Activated CD4-positive, CD25-positive, alpha-beta regulatory T cell treated with anti-CD3 and anti-CD28 coated beads, Interleukin-2, amount 50 U/mL, for 24 hours (primary cell): ENCODE data around the gene TTC31.
"Not testable (repeated sequence)": the region's sequence is repeated elsewhere in the genome, so short reads cannot be mapped to it uniquely, and the experiment has no call there.

ENCODE experiments used
- ATAC-seq, 2 donors: fragments of 150-1000 bp; cut with Tn5 transposase; one replicate each; pipeline ENCODE4 v1.10.0; 2021; ENCODE audit warnings: mild to moderate bottlenecking in 1 of 2, moderate library complexity in 1 of 2

TTC31 gene

DNA sequence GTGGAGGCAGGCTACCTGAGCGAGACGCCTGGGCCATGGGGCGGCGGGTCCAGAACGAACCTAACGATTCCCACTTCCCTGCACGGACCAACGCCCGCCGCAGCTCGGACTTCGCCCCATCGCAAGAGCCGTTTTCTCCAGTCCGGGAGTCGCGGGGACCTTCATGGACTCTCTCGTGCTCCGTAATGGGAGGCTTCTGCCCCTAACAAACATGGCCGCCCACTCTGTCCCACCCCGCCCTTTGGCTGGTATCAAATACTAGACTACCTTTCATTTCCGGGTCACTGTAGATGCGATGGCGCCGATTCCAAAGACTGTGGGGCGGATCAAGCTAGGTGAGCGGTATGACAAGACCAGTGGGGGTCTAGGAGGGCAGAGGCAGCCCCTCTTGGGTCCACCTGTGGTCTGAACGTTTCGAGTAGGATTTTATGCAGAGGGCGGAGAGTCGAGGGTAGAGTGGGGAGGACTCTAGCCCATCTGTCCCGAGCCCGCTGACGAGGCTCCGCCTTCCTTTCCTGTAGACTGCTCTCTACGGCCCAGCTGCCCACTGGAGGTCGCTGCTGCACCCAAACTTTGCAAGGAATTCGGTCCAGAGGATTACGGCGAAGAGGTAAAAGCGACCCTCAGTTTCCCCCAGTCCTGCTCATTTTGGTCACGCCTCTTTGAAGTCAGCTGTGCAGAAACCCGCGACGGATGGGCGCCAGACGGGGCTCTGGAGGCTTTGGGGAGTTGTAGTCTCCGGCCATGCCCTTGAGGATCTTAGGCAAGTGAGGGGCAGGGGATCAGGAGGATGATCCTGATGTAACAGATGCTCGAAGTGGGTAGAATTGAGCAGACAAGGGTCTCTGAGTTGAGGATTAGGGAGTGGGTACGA lies at the start of gene TTC31, which contains the start of gene CCDC142:
Gene TTC31 (plus strand): TSS at position 281 of the 874 bp plus-strand sequence. CDS start 15 bp downstream, at position 296.
Gene CCDC142 (minus strand): TSS at position 198 of the 874 bp plus-strand sequence. CDS start 161 bp downstream, at position 37.
- ATAC-seq: peak; percentile 93 to 95

DNA sequence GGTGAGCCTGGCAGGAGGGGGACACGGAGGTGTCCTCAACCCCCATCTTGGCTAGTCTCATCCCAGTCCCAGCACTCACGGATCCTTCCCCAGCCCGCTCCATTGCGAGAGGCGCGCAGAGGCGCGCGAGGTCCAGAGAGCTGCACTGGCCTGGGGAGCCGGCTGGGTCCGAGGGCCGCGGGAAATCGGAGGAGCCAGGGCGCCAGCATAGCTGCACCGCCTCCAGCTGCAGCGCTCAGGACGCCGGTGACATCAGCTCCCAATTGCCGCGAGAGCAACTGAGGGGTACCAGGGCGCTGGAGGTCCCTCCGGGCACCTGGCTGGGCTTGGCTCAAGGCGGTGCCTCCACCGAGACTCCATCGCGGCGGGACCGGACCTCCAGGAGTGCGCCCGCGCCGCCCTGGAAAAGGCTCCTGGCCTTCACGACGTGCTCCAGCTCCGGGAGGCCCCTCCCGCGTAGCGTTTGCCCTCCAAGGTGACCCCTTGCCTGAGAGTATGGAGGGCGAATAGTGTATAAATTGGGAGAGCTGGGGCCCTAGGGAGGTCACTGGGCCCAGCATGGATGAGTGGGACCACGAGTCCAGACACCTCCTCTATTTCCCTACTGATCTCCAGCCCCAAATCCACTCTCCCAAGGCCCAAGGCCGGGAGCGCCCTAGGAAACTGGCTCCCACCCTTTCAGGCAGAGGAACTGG lies 46.6 kb upstream of the TTC31 start:
- no peak for ATAC-seq

DNA sequence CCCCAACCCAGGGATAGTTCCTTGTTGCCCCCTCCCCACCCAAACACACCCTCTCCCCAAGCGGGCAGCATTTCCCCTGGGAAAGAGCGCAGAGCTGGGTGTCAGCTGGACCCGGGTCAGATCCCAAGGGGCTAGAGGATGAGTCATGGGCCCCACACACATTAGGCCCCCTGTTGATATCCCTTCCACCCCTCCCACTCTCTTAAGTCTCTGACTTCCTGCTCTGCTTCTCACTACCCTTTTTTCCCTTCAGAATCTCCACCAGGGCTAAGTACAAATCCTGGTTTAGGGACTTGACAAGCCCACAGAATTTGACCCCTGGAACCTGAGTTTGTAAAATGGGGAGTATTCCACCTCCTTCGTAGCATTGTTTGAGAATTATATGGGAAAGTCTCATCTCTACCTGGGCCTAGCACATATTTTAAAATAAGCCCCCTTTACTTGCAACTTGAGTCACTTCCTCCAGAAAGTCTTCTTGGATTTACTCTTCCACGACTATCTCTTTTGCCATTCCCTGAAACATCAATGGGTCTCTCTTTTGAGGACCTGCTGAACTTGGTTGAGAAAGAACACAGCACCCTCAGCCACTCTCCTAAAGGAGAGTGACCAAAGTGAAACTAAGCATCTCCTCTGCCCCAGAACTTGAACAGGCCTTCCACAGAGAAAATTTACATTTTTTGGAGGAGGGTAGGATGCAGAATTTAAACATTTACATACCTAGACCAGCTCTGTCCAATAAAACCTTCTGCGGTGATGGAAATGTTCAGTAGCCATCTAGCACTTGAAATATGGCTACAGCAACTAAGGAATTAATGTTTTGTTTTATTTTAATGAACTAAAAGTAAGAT lies 45.8 kb upstream of the TTC31 start:
- no peak for ATAC-seq

DNA sequence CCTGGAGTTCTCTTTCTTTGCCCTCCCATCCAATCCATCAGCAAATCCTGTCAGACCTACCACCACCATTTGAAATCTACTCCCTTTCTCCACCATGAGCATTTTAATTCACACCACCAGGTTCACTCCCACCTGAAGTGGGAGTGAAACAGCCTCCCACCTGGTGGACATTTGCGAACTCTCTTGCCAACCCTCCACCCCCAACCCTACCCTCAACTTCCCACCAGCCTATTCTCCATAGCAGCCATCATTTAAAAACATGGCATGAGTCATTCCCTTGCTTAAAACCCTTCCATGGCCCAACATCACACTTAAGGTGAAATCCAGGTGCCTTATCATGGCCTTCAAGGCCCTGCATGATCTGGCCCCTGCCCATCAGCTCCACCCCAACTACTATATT lies 44.6 kb upstream of the TTC31 start:
- ATAC-seq: no peak

DNA sequence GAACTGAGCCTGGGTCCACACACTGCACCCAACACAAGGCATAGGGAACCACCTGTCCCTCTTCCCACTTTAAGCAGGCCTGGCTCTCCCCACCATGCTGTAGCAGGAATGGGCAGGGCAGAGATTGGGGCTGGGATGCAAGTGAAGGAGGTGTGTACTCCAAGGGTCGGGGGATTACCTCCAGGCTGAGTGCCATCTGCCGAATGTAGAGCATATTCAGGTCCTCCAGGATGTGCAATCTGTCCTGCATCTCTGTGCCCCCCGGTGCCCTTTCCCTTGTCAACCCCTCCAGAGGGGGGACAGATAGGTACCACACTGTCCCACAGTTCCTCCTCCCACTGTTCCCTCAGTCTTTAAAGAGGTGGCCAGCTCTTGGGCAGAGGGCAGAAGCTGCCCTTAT lies 43.5 kb upstream of the TTC31 start:
- ATAC-seq: no peak

DNA sequence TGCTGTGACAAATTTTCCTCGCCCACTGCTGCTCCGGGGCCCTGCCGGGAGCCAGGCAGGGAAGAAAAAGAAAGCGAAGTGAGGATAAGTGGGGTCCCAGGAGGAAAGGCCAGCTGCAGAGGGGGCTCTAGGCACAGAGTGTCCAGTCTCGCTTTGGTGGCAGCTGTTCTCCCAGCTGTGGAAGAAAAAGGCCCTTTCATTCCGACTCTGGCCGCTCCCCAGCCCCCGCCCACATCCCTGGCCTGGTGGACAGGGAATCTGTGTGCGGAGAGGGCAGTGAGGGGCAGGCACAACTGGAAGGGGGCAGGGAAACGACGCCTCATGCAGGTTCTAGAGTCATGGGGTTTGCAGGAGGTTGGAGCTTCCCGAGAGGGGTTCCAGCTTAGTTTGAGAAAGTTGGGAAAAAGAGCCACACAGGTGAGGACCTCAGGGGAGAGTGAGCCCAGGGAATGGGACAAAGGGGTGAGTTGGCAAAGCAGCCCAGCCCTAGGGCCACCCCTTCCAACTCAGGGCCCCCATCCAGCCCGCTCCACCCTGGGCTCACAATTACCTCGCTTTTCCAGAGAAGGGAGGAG lies 43.0 kb upstream of the TTC31 start:
- no peak for ATAC-seq

DNA sequence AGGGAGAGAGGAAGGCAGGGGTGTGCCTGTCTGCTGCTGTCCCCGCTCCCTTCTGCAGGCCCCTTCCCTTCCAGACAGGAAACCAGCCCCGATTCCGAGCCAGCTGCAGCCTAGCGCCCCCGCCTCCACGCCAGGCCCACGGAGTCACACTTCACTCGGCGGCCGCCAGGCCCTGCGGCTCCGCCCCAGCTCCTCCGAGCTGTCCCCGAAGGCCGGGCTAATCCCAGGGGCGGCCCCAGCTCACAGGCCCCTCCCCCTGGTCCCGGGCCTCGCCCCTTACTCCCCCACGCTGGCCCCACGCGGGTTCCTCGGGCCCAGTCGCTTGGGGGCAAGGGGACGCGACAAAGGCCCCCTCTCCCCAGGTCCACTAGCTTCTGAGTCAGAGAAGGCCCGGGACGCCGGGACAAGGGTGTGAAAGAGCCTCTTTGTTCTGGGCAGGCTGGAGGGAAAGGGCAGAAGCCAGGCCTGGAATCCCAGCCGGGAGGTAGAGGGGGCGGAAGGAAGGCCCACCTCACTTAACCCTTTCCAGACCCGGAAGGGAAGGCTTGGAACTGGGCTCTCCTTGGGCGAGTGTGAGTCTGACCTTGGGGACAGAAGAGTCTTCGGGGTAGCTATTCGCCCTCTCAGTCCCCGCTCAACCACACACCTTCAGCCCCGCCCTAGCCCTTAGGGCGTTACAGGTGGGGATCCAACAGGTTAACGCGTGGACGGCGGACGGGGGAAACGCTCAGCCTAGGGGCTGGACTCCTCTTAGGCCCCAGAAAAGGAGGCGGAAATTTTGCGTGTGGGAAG lies 42.3 kb upstream of the TTC31 start:
- ATAC-seq: peak; percentile 79 to 84

DNA sequence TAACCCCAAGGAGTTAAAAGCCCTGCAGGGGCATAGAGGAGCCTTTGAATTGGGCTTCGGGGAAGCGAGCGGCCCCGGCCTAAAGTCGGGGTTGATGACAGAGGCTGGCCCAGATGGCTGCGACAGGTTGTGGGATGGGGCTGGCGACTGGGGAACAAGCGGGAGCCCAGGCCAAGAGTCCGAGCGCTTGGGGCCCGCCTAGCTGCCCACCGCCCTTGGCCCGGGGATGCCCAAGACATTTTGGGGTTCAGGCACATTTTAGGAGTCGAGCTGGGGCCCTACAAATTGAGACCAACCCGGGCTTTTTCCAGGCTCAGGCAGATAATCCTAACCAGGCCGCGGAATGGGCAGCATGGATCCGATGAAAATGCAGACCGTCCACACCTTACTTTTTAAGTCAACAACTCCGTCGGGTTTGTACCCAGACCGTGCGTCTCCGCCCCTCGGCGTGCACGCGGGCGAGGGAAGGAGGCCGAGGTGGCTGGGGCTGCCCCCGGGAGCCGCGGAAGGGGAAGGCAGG lies 41.7 kb upstream of the TTC31 start:
- no peak for ATAC-seq

DNA sequence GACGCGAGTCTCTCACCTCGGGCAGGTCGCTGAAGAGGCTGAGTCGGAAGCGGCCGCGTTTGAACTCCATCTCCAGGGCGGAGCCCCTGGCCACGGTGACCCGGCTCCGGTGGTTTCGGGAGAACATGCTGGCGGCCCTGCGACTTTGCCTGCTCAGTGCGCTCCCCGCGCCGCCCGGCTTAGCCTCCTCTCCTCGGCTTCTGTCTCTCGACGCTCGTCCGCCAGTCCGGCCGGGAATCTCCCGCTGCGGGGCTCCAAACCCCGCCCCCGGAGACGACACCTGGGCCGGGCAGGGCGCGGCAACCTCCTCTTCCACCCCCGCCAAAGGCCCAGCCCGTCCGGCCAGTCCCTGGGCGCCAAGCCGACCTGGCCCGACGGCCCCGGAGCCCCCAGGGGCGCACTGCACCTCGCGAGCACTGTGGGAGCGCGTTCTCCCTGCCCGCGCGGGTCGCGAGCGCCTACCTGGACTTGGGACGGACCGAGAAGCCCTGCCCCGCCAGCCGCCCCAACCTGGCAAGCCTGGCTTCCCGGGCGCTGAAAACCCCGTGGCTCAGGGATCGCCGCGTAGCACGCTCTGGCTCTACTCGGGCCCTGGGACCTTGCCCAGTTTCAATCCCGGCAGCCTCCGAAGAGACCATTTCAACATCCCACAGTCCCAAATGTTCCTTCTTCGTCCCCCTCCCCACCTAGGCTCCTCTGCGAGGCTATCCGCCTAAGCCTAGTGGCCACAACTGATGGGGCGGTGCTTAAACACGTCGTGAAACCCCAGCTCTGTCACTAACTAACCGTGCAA lies 41.0 kb upstream of the TTC31 start, which contains the start of gene RTKN:
Gene RTKN (minus strand): TSS at position 248 of the 793 bp plus-strand sequence. CDS start 121 bp downstream, at position 127.
- ATAC-seq: peak; percentile 31 to 55

DNA sequence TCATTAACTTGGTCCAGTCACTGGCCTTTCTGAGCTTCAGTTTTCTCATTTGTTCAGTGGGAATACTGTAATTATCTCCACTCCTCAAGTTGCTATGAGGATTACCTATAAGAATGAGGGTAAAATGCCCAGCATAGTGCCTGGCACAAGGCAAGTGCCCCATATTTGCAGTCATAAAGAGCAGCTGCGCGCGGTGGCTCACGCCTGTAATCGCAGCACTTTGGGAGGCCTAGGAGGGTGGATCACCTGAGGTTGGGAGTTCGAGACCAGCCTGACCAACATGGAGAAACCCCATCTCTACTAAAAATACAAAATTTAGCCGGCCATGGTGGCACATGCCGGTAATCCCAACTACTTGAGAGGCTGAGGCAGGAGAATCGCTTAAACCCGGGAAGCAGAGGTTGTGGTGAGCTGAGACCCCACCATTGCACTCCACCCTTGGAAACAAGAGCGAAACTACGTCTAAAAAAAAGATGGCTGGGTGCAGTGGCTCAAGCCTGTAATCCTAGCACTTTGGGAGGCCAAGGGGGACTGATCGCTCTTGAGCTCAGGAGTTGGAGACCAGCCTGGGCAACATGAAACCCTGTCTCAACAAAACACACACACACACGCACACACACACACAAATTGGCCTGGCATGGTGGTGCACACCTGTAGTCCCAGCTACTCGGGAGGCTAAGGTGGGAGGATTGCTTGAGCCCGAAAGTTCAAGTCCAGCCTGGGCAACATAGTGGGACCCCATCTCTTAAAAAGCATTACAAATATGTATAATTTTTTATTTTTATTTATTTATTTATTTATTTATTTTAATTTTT lies 40.2 kb upstream of the TTC31 start:
- ATAC-seq: not testable (repeated sequence)

DNA sequence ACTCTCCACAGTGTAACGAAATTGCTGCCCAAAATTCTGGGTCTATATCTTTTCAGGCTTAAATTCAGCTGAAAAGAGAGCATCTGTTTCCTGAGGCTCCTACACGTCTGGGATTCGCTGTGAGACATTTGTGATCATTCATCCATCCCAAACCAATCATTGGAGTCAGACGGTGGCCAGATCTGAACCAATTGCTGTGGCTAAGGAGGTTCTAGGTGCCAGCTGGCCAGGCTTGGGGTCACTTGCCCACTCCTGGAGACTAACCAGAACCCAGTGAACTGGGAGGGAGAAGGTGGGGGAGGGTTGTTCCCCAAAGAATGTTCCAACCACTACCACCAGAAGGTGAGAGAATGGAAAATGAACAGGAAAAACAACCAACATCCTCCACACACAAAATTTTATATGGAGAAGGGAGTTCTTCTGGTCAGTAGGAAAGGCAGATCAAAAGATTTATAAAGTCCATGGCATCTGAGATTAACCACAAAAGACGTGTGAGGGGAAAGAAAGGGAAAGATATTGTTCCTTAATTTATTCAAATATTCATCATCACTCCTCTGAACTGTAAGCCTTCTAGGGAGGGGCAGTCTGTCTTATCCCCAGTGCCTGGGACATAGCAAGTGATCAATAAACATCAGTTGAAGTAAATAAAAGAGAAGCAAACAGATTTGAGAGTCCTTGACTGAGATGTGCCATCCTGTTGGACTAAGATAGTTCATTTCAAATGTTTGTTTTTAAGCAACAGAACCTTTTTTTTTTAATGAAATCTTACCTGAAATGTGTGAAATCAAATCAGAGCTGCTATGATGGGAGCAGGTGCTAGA lies 38.2 kb upstream of the TTC31 start:
- no peak for ATAC-seq

DNA sequence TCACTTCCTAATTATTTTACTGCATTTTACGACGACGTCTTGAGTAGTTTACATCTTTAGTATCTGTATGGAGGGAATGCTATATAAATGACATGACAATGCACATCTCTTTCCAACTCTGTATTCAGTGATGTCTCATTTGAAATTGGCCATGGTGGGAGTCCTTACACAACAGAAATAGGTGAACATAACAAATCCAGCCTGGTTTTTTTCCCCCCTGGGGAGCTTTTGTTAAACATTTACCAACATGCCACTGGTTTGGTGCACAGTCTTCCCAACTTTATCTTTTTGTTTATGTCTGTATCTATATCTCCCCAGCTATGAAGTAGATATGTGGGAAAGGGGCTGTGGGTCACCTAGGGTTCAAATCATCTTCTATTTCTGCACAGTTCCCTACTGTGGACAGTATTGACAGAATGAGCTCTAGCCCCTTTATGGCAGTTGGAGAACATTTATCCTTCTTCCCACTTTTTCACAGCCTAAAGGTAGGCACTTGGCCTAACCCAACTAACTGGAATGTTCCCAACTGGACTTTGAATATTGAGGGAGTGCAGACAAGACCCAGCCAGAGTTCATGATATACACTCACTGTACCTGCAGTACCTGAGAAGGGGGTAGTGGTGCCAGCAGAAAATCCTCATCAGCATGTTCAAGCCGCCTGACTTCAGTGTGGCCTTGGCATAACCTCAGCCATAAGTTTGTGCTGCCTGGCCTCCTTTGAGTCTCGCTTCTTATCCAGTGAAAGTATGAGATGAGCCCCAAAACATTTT lies 35.5 kb upstream of the TTC31 start:
- no peak for ATAC-seq

DNA sequence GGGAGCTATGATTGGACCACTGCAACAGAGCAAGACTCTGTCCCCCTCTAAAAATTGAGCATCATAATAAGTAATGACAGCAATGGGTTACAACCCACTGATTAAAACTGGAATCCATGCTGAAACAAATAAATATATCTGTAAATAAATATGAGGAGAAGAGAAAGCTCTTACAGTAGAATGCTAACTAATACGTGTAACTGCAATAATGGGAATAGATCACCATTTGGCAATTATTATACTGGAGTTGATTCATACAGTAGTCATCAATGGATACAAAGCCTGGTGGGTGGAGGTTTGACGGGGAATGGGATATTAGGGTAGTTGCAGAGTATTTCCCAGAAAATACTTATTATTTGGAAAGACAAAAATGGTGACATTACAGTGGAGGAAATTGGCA lies 34.1 kb upstream of the TTC31 start:
- no peak for ATAC-seq

DNA sequence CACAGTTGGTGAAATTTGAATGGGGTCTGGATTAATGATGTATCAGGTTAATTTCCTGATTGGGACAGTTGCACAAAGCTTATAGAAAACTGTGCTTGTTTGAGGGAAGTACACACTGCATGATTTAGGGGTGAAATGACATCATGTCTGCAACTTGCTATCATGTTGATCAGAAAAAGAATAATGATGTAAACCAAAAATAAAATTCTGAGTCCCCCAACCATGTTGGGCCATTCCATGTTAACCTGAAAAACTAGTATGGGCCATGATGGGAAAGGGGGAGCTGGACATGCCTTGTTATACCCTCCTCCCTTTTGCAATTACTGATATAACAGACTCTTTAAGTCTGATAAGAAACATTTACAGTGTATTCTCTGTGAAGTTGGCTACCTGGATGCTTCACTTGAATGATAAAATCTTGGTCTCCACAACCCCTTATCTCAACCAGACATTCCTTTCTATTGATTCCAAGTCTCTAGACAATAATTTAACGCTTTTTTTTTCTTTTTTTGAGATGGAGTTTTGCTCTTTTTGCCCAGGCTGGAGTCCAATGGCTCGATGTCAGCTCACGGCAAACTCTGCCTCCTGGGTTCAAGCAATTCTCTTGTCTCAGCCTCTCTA lies 32.2 kb upstream of the TTC31 start:
- ATAC-seq: no peak

DNA sequence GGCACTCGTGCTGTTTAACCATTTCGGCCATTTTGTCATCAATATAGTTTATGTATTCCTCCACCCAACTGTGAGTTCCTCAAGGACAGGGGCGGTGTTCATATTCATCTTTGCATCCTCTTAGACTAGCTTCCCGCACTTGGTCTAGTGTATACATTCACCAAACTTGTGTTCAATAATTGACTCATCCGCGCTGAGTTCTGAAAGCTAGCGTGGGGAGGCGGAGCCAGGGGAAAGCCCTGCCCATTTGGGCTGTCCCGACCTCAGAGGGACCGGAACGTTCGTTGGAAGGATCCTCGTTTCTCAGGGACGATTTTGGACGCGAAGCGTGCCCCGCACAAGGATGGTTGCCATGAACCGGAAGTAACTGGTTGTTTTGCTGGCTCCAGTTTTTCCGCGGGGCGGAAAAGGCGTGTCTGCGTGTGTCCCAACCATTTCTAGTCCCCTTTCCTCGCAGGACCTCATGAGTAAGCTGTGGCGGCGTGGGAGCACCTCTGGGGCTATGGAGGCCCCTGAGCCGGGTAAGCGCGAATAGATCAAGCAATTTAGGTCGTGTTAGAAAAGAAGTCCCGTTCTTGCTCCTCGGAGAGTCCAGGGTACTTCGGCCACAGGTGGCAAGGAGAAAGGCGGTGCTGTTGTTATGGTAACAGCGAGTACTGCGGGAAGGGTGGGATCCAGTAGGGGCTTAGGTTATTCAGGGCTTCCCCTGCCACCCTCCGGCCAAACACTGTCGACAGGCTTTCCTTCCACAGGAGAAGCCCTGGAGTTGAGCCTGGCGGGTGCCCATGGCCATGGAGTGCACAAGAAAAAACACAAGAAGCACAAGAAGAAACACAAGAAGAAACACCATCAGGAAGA lies 28.0 kb upstream of the TTC31 start, which contains the start of gene INO80B:
Gene INO80B (plus strand): TSS at position 434 of the 858 bp plus-strand sequence. CDS start 30 bp downstream, at position 464.
- ATAC-seq: peak; percentile 45 to 54

DNA sequence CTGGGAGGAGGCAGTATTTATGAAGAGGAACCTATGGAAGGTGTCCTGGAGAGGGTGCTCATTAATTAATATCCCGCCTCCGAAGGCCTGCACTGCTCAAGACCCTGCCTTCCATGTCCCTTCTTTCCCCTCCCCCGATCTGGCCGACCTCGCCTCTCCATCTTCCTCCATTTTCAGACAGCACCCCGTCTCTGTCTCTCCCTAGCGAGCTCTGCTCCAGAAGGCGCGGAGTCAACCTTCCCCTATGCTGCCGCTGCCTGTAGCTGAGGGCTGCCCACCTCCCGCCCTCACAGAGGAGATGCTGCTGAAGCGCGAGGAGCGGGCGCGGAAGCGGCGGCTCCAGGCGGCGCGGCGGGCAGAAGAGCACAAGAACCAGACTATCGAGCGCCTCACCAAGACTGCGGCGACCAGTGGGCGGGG lies 25.7 kb upstream of the TTC31 start:
- no peak for ATAC-seq
